GM23248 (cell line): ENCODE measurements around the gene FRYL.

Source experiments
- EZH2 ChIP-seq: fragments of 200-600 bp; sonication (generic); IDR thresholded peaks from 2 replicates; pipeline ENCODE4 v1.6.1; 2018; ENCODE audit warnings: antibody characterized with exemption, mild to moderate bottlenecking; ENCODE audit not compliant: insufficient read depth, poor library complexity, severe bottlenecking
- EZH2phosphoT487 ChIP-seq: fragments of 200-600 bp; sonication (generic); IDR thresholded peaks from 2 replicates; pipeline ENCODE4 v1.6.1; 2018; ENCODE audit warnings: antibody characterized with exemption, moderate library complexity, mild to moderate bottlenecking, low read depth; ENCODE audit not compliant: insufficient read depth

DNA sequence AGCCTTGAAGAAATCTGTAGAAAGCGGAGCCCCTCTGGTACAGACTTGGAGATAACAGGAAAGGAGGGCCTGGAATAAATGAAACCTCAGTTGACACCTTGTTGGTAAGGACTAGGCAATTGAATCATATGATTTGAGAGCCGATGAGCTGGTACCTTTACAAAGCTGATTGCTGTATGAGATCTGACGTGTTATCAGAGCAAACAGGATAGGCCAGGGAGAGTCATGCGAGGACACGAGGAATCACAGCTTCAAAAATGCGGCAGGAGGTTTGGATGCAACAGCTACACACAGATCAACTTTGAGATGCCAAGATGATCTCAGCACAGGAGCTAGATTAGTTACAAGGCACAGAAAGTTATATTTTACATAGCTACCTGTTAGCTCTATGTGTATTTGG, 304.3 kb downstream of the FRYL start:
- no peak for TF ChIP-seq EZH2phosphoT487
- no peak for TF ChIP-seq EZH2
